ENCODE data around the gene TCTN3.
A peak's percentile ranks its signal among the peaks of the same experiment; 100 is the strongest.

Gene TCTN3

GRCh38 chr10:95706990-95707389, 13.3 kb upstream of the TCTN3 start:
- no peak for TF ChIP-seq CTCF (IDR thresholded peaks at IDR 0.05; ENCODE audit: low read depth, low read length, missing control alignments)
- H3K4me3 ChIP-seq (replicated peaks; ENCODE audit: low read depth, low read length) = no peak overlapping the region
- DNase-seq (ENCODE audit: extremely low read depth, low read depth) = no peak

- no peak for DNase-seq (ENCODE audit: extremely low read depth, low read depth)
- no peak overlapping the region for H3K4me3 ChIP-seq (replicated peaks; ENCODE audit: low read depth, low read length)
- TF ChIP-seq CTCF (IDR thresholded peaks at IDR 0.05; ENCODE audit: low read depth, low read length, missing control alignments) = no peak
These were observed 12.8 kb upstream of the TCTN3 start for GRCh38 chr10:95706573-95706972.

- DNase-seq (ENCODE audit: extremely low read depth, low read depth) = no peak
- H3K4me3 ChIP-seq (replicated peaks; ENCODE audit: low read depth, low read length) = no peak overlapping the region
- no peak for TF ChIP-seq CTCF (IDR thresholded peaks at IDR 0.05; ENCODE audit: low read depth, low read length, missing control alignments)
These were observed 4.7 kb upstream of the TCTN3 start for GRCh38 chr10:95698415-95698814.

GRCh38 chr10:95697429-95697828, 3.7 kb upstream of the TCTN3 start:
- no peak for TF ChIP-seq CTCF (IDR thresholded peaks at IDR 0.05; ENCODE audit: low read depth, low read length, missing control alignments)
- DNase-seq (ENCODE audit: extremely low read depth, low read depth) = no peak
- H3K4me3 ChIP-seq (replicated peaks; ENCODE audit: low read depth, low read length) = no peak overlapping the region

- TF ChIP-seq CTCF (IDR thresholded peaks at IDR 0.05; ENCODE audit: low read depth, low read length, missing control alignments) = no peak
- DNase-seq (ENCODE audit: extremely low read depth, low read depth) = no peak
- H3K4me3 ChIP-seq (replicated peaks; ENCODE audit: low read depth, low read length) = no peak overlapping the region
These were observed 938 bp upstream of the TCTN3 start for GRCh38 chr10:95694665-95695064.

GRCh38 chr10:95693071-95693667, 558 bp downstream of the TCTN3 start:
- DNase-seq (ENCODE audit: extremely low read depth, low read depth) = no peak
- TF ChIP-seq CTCF (IDR thresholded peaks at IDR 0.05; ENCODE audit: low read depth, low read length, missing control alignments) = no peak
- H3K4me3 ChIP-seq (replicated peaks; ENCODE audit: low read depth, low read length) = peak overlapping the region; percentile 92

GRCh38 chr10:95691281-95691680, 2.4 kb downstream of the TCTN3 start:
- no peak for DNase-seq (ENCODE audit: extremely low read depth, low read depth)
- TF ChIP-seq CTCF (IDR thresholded peaks at IDR 0.05; ENCODE audit: low read depth, low read length, missing control alignments) = no peak
- no peak overlapping the region for H3K4me3 ChIP-seq (replicated peaks; ENCODE audit: low read depth, low read length)
